ENCODE data around the gene PERM1.

DNA sequence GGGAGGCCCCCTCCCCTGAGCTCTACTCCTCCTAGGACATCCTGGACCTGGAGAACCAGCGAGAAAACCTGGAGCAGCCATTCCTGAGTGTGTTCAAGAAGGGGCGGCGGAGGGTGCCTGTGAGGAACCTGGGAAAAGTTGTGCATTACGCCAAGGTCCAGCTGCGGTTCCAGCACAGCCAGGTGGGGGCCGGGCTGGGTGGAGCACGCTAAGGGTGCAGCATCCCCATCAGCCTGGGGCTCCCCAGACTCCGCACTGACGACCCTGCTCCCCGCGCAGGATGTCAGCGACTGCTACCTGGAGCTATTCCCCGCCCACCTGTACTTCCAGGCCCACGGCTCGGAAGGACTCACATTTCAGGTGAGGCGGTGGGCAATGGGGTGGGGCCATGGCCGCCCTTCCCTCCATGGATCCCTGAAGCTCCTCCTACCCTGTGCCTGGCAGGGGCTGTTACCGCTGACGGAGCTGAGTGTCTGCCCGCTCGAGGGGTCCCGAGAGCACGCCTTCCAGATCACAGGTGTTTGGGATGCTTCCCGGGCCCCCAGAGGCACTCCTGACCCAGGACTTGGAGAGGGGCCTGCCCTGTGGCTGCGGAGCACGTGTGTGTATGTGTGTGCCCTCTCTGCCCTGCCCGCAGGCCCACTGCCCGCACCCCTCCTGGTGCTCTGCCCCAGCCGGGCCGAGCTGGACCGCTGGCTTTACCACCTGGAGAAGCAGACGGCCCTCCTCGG, 11.5 kb downstream of the PERM1 start:
- TF ChIP-seq RFX5 (IDR thresholded peaks at IDR 0.05; ENCODE audit: low read depth, low read length) = no peak
- TF ChIP-seq, protein P1, sequence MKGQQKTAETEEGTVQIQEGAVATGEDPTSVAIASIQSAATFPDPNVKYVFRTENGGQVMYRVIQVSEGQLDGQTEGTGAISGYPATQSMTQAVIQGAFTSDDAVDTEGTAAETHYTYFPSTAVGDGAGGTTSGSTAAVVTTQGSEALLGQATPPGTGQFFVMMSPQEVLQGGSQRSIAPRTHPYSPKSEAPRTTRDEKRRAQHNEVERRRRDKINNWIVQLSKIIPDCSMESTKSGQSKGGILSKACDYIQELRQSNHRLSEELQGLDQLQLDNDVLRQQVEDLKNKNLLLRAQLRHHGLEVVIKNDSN (CRISPR knock-in tag; IDR thresholded peaks at IDR 0.05) = no peak
- TF ChIP-seq, protein P2, sequence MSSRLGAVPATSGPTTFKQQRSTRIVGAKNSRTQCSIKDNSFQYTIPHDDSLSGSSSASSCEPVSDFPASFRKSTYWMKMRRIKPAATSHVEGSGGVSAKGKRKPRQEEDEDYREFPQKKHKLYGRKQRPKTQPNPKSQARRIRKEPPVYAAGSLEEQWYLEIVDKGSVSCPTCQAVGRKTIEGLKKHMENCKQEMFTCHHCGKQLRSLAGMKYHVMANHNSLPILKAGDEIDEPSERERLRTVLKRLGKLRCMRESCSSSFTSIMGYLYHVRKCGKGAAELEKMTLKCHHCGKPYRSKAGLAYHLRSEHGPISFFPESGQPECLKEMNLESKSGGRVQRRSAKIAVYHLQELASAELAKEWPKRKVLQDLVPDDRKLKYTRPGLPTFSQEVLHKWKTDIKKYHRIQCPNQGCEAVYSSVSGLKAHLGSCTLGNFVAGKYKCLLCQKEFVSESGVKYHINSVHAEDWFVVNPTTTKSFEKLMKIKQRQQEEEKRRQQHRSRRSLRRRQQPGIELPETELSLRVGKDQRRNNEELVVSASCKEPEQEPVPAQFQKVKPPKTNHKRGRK (tag; IDR thresholded peaks at IDR 0.05) = no peak
- no peak for TF ChIP-seq SIN3A (IDR thresholded peaks at IDR 0.05; ENCODE audit: borderline replicate concordance in 2 of 2, control insufficient read depth in 1 of 2, low read depth in 2 of 2, low read length in 2 of 2)
- TF ChIP-seq, protein P3, sequence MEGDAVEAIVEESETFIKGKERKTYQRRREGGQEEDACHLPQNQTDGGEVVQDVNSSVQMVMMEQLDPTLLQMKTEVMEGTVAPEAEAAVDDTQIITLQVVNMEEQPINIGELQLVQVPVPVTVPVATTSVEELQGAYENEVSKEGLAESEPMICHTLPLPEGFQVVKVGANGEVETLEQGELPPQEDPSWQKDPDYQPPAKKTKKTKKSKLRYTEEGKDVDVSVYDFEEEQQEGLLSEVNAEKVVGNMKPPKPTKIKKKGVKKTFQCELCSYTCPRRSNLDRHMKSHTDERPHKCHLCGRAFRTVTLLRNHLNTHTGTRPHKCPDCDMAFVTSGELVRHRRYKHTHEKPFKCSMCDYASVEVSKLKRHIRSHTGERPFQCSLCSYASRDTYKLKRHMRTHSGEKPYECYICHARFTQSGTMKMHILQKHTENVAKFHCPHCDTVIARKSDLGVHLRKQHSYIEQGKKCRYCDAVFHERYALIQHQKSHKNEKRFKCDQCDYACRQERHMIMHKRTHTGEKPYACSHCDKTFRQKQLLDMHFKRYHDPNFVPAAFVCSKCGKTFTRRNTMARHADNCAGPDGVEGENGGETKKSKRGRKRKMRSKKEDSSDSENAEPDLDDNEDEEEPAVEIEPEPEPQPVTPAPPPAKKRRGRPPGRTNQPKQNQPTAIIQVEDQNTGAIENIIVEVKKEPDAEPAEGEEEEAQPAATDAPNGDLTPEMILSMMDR (IDR thresholded peaks at IDR 0.05 in 2 of 3, conservative IDR thresholded peaks at IDR 0.05 in 1 of 3; ENCODE audit: insufficient read depth in 2 of 3, low read depth in 1 of 3, low read length in 3 of 3) = no peak
- TF ChIP-seq, protein P4, sequence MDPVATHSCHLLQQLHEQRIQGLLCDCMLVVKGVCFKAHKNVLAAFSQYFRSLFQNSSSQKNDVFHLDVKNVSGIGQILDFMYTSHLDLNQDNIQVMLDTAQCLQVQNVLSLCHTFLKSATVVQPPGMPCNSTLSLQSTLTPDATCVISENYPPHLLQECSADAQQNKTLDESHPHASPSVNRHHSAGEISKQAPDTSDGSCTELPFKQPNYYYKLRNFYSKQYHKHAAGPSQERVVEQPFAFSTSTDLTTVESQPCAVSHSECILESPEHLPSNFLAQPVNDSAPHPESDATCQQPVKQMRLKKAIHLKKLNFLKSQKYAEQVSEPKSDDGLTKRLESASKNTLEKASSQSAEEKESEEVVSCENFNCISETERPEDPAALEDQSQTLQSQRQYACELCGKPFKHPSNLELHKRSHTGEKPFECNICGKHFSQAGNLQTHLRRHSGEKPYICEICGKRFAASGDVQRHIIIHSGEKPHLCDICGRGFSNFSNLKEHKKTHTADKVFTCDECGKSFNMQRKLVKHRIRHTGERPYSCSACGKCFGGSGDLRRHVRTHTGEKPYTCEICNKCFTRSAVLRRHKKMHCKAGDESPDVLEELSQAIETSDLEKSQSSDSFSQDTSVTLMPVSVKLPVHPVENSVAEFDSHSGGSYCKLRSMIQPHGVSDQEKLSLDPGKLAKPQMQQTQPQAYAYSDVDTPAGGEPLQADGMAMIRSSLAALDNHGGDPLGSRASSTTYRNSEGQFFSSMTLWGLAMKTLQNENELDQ (CRISPR knock-in tag; IDR thresholded peaks at IDR 0.05; ENCODE audit: borderline replicate concordance) = no peak
- TF ChIP-seq CBX8 (IDR thresholded peaks at IDR 0.05; ENCODE audit: borderline replicate concordance, extremely low read depth, low read depth, low read length, poor library complexity, severe bottlenecking) = no peak

Measured in K562 (cell line).